ENCODE results near the gene TOLLIP.

DNA sequence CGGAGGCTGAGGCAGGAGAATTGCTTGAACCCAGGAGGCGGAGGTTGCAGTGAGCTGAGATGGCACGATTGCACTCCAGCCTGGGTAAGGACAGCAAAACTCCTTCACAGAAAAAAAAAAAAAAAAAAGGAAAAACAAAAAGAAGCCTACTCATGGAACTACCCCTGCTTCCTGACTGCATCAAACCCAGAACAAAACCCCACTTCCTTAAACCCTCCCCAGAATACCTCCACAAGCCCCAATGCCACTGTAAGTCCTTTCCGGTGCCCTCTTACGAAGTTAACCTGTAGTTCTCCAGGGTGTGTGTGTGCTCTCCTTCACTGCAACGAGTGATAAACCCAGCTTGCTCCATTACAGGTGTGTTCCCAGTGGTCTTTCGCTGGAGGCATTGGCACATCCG is 8.6 kb upstream of the TOLLIP start:
- TF ChIP-seq SUZ12 (IDR thresholded peaks at IDR 0.05) (no peak), FOXM1 (IDR thresholded peaks at IDR 0.05; ENCODE audit: borderline replicate concordance) (no peak), FOXA1 (IDR thresholded peaks at IDR 0.05) (no peak)
